GM13977 (cell line): ENCODE measurements around the gene BTN1A1.

Experiments
- DNase-seq: peaks from one replicate; pipeline ENCODE4 v3.0.0; 2012; ENCODE audit warnings: low spot score
- CTCF ChIP-seq: IDR thresholded peaks from 2 replicates; pipeline ENCODE4 v1.5.1; 2012; ENCODE audit warnings: mild to moderate bottlenecking, control low read depth; ENCODE audit not compliant: insufficient read depth; ENCODE audit errors: extremely low read depth, missing control alignments
- in situ Hi-C: fragments of 300-500 bp; cut with MboI; formaldehyde crosslinking; loops from one replicate; pipeline ENCODE4 v1.12.0; 2022; ENCODE audit warnings: low sequenced_read_pairs, low pct_unique_long_range_greater_than_20kb, mixed read lengths, inconsistent platforms; ENCODE audit not compliant: unreplicated experiment

BTN1A1 gene

DNA sequence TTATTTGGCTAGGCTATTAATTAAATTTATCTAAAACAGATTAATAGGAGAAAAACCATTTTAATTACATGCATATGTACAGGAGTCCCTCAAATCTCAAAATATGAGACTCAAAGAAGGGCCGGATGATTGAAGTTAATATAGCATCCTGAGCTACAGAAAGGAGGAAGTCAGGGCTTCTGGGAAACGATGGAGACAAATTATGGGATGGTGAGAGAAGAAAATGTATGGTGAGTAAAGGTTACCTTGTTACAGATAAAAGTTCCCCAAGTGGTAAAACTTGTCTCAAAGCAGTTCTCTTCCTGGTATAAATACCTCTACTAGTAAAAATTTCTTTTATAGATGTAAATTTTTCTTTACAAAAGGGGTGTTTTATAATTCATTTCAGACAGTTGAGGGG is 15.9 kb upstream of the BTN1A1 start:
- no peak for TF ChIP-seq CTCF
- in situ Hi-C loops: no loop called here
- no peak for DNase-seq

DNA sequence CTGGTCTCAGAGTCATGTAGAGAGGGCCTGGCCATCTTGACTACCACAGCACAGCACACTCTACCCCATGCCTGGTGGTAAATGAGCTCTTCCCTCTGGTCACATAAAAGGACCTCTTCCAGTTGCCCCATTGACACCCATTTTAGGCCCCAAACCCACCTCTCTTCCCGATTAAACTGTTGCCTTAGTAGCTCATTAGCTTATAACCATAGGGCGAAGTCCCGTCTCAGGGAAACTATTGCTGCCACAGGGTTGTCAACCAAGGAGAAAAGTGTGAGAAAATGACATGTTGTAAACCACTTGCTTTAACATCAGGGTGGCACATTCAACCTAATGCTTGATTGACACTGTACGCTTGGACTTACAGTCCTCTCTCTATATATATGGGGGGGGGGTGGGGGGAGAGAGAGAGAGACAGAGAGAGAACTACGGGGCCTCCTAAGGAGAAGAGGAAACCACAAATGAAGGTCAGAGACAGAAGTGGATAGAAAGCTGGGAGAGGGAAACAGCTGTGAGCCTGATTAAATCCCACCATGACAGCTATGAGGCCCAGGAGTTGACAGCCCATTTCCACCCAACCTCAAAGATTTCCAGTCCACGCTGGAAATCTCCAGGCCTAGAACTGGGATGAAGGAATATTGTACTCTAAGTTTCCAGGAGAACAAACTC is 14.9 kb upstream of the BTN1A1 start:
- no peak for DNase-seq
- no peak for TF ChIP-seq CTCF
- in situ Hi-C loops: no loop called here

- DNase-seq: no peak
- in situ Hi-C loops: no loop called here
- no peak for TF ChIP-seq CTCF
Measured at GRCh38 chr6:26486358-26486757, 13.7 kb upstream of the BTN1A1 start.

DNA sequence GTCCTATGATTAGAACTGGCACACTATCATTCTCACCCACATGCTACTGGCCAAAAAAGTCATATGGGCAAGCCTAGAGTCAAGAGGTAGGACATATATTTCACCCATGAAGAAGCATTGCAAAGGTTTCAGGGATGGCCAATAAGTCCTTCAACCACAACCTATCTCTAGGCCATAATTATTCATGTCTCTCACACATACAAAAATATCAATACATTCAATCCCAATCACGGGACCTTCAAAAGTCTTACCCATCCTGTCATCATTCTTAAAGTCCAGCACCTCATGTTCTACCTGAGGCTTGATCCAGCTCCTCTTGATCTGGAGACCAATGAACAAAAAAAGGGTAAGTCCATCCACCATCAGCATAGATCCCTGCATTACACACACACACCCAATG is 12.6 kb upstream of the BTN1A1 start:
- TF ChIP-seq CTCF: no peak
- DNase-seq: no peak
- in situ Hi-C loops: no loop called here

- in situ Hi-C loops: no loop called here
- no peak for DNase-seq
- no peak for TF ChIP-seq CTCF
Measured at GRCh38 chr6:26489996-26490964, 9.8 kb upstream of the BTN1A1 start.

DNA sequence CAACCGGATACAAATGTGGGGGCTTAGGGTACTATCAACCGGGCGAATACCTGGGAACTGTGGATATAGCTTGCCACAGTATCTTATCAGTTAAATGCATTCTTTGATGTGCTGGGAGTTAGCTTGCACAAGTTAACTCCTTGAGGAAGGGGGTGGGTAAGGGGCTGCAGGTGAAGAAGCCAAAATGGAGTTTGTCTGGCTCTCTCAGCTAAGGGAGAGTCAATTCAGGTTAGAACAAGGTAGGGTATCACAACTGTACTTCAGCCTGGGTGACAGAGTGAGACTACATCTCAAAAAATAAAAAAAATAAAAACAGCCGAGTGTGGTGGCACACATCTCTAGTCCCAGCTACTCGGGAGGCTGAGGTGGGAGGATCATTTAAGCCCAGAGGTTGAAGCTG is 8.5 kb upstream of the BTN1A1 start:
- TF ChIP-seq CTCF: no peak

More for the DNA sequence above, 8.5 kb upstream of the BTN1A1 start:
- DNase-seq: no peak
- in situ Hi-C loops: no loop called here
